NCI-H2171 treated with DMSO at 0.1 percent for 48 hours (cell line): ENCODE results near the gene TBC1D25.

Experiments
- DNase-seq: peaks from one replicate; lab custom pipeline; 2025; lab: John Stamatoyannopoulos, UW

Gene TBC1D25

GRCh38 chrX:48539345-48540027 is at the start of gene TBC1D25:
Gene TBC1D25 (plus strand): TSS chrX:48539714. CDS start chrX:48539798, 84 bp downstream.
- DNase-seq: peak; percentile 95

GRCh38 chrX:48489892-48490291 is 49.6 kb upstream of the TBC1D25 start:
- no peak for DNase-seq

GRCh38 chrX:48490661-48491060 is 48.9 kb upstream of the TBC1D25 start:
- DNase-seq: no peak

GRCh38 chrX:48491809-48492208 is 47.7 kb upstream of the TBC1D25 start:
- no peak for DNase-seq

- DNase-seq: no peak
These were observed 47.1 kb upstream of the TBC1D25 start for GRCh38 chrX:48492293-48492910.

- DNase-seq: no peak
These were observed 45.6 kb upstream of the TBC1D25 start for GRCh38 chrX:48493890-48494364.

GRCh38 chrX:48496660-48497059 is 42.9 kb upstream of the TBC1D25 start:
- DNase-seq: no peak

GRCh38 chrX:48497871-48498270 is 41.6 kb upstream of the TBC1D25 start:
- no peak for DNase-seq

- DNase-seq: no peak
These were observed 41.1 kb upstream of the TBC1D25 start for GRCh38 chrX:48498374-48498809.

- no peak for DNase-seq
These were observed 35.3 kb upstream of the TBC1D25 start for GRCh38 chrX:48504261-48504660.

GRCh38 chrX:48505481-48505880 is 34.0 kb upstream of the TBC1D25 start:
- DNase-seq: no peak

GRCh38 chrX:48507246-48507645 is 32.3 kb upstream of the TBC1D25 start:
- DNase-seq: no peak

GRCh38 chrX:48508400-48509244 is 30.9 kb upstream of the TBC1D25 start, which contains the start of gene PORCN:
Gene PORCN (plus strand): TSS chrX:48508992. CDS start chrX:48509821, 829 bp downstream.
- peak; percentile 38 for DNase-seq

GRCh38 chrX:48509245-48509590 is 30.3 kb upstream of the TBC1D25 start:
- no peak for DNase-seq

- no peak for DNase-seq
These were observed 29.9 kb upstream of the TBC1D25 start for GRCh38 chrX:48509619-48510018.

GRCh38 chrX:48511560-48511959 is 28.0 kb upstream of the TBC1D25 start:
- DNase-seq: no peak

- DNase-seq: no peak
These were observed 27.1 kb upstream of the TBC1D25 start for GRCh38 chrX:48512371-48512935.

GRCh38 chrX:48513670-48514069 is 25.8 kb upstream of the TBC1D25 start:
- no peak for DNase-seq

GRCh38 chrX:48514126-48514806 is 25.2 kb upstream of the TBC1D25 start:
- no peak for DNase-seq

GRCh38 chrX:48514868-48515460 is 24.6 kb upstream of the TBC1D25 start:
- DNase-seq: no peak

GRCh38 chrX:48515842-48516241 is 23.7 kb upstream of the TBC1D25 start:
- DNase-seq: no peak
